Naive thymus-derived CD4-positive, alpha-beta T cell (primary cell): ENCODE data around the gene LMNTD2. TPM values are rescaled to one million over a fixed set of nuclear protein-coding genes. Genes with fewer than 3 reads are reported as not detected.

Source experiments
- ATAC-seq: fragments of 150-1000 bp; cut with Tn5 transposase; 2 replicates; pipeline ENCODE4 v1.10.0; 2021; ENCODE audit warnings: mild to moderate bottlenecking, moderate library complexity
- CTCF ChIA-PET: fragments of 350-600 bp; sonication (Branson Sonifier 250); formaldehyde crosslinking; loops from one replicate; lab custom pipeline; 2021; ENCODE audit warnings: antibody characterized with exemption; lab: Charles Lee
- POLR2A ChIA-PET: fragments of 350-600 bp; sonication (Branson Sonifier 250); formaldehyde crosslinking; loops from one replicate; lab custom pipeline; 2021; ENCODE audit warnings: antibody characterized with exemption, inconsistent platforms; lab: Charles Lee
- DNase-seq, 9 donors: peaks; one replicate each; pipeline versions ENCODE4 v3.0.0 to v3.0.0-alpha.2; 2020 to 2022; ENCODE audit warnings: mixed read lengths in 1 of 9
- H3K27ac ChIP-seq: one replicate; pipeline ENCODE4 v1.7.0; 2013; ENCODE audit warnings: mild to moderate bottlenecking, low read depth, low read length, moderate library complexity
- H3K27me3 ChIP-seq, 2 donors: one replicate each; pipeline ENCODE4 v1.7.0; 2013; ENCODE audit warnings: low read length in 2 of 2, mild to moderate bottlenecking in 2 of 2, moderate library complexity in 2 of 2; ENCODE audit not compliant: control insufficient read depth in 2 of 2, insufficient read depth in 2 of 2
- H3K36me3 ChIP-seq, 3 experiments: 1 replicate in 2 of 3; 2 replicates in 1 of 3; pipeline ENCODE4 v1.7.0; 2013; ENCODE audit warnings: low read length in 3 of 3, mild to moderate bottlenecking in 3 of 3, moderate library complexity in 1 of 3; ENCODE audit not compliant: insufficient read depth in 3 of 3, control insufficient read depth in 2 of 3
- H3K4me1 ChIP-seq, 2 donors: one replicate each; pipeline ENCODE4 v1.7.0; 2013; ENCODE audit warnings: low read length in 2 of 2, mild to moderate bottlenecking in 2 of 2, moderate library complexity in 1 of 2; ENCODE audit not compliant: control insufficient read depth in 2 of 2, insufficient read depth in 2 of 2
- H3K4me3 ChIP-seq: 2 replicates; pipeline ENCODE4 v1.7.0; 2013; ENCODE audit warnings: mild to moderate bottlenecking, low read length
- H3K9me3 ChIP-seq, 3 experiments: 1 replicate in 2 of 3; 2 replicates in 1 of 3; pipeline ENCODE4 v1.7.0; 2013; ENCODE audit warnings: low read length in 3 of 3; ENCODE audit not compliant: control insufficient read depth in 2 of 3
- H3K27ac Mint-ChIP-seq, 9 donors: one replicate each; pipeline ENCODE4 v1.8.0; 2020 to 2022; ENCODE audit warnings: mixed read lengths in 9 of 9, mild to moderate bottlenecking in 8 of 9, moderate library complexity in 5 of 9, inconsistent platforms in 2 of 9
- H3K27me3 Mint-ChIP-seq, 5 donors: one replicate each; pipeline ENCODE4 v1.8.0; 2021 to 2022; ENCODE audit warnings: mixed read lengths in 5 of 5, mild to moderate bottlenecking in 1 of 5
- H3K36me3 Mint-ChIP-seq, 5 donors: one replicate each; pipeline ENCODE4 v1.8.0; 2020 to 2022; ENCODE audit warnings: mixed read lengths in 5 of 5, mild to moderate bottlenecking in 3 of 5, inconsistent platforms in 1 of 5
- H3K4me1 Mint-ChIP-seq, 7 donors: one replicate each; pipeline ENCODE4 v1.8.0; 2020 to 2022; ENCODE audit warnings: mixed read lengths in 7 of 7, mild to moderate bottlenecking in 3 of 7, inconsistent platforms in 1 of 7
- H3K4me3 Mint-ChIP-seq, 10 donors: one replicate each; pipeline ENCODE4 v1.8.0; 2020 to 2022; ENCODE audit warnings: mild to moderate bottlenecking in 10 of 10, mixed read lengths in 10 of 10, moderate library complexity in 6 of 10, inconsistent platforms in 2 of 10
- H3K9me3 Mint-ChIP-seq, 11 donors: one replicate each; pipeline ENCODE4 v1.8.0; 2020 to 2022; ENCODE audit warnings: mixed read lengths in 11 of 11, mild to moderate bottlenecking in 4 of 11, inconsistent platforms in 1 of 11, moderate library complexity in 1 of 11
- intact Hi-C, 2 donors: fragments of 100-400 bp; cut with micrococcal nuclease; formaldehyde crosslinking; loops; one replicate each; pipeline ENCODE4 v1.15.1; 2023
- polyA plus RNA-seq, 2 donors: library from polyadenylated mRNA; unstranded; fragments of 300-500 nt; fragmentation: Illumina TruSeq; gene quantifications; one replicate each; pipeline ENCODE4 v1.2.3, GENCODE V29; 2021
- total RNA-seq, 6 experiments: library from RNA in 5 of 6; stranded (reverse) in 5 of 6; gene quantifications; 1 replicate in 5 of 6; 2 replicates in 1 of 6; pipeline ENCODE4 v1.2.3 and lab custom pipeline; 2021 to 2026

LMNTD2 gene
- total and polyA plus RNA-seq, 7 experiments from 2014 or later: 2.3 to 14.7 (median 9.0) TPM

- peaks cover 11 to 69% (median 21%) of the 10 kb centered on the region in 3 experiments for H3K36me3 ChIP-seq
- ChIA-PET POLR2A (interaction anchor here (1.1 kb wide), 1 partner anchor 14 kb away, joined by 5 read pairs; the partner anchor contains the start of gene PHRF1), CTCF (interaction anchor here (0.7 to 2.4 kb wide), 2 partner anchors 133 to 331 kb away, joined by 3 to 9 read pairs; no protein-coding TSS in a partner anchor)
- H3K27me3 ChIP-seq: no peaks in the 10 kb centered on the region
- Mint-ChIP-seq H3K9me3 (peaks cover 0 to 1% (median 0%) of the 10 kb centered on the region in 11 donors), H3K36me3 (peaks cover 9 to 39% (median 19%) of the 10 kb centered on the region in 5 donors), H3K27me3 (no peaks in the 10 kb centered on the region), H3K4me1 (peaks cover 9 to 38% (median 29%) of the 10 kb centered on the region in 7 donors), H3K27ac (peak overlapping the region in 5 of 9 donors; percentile 42 to 99 (median 82)), H3K4me3 (peak overlapping the region in 2 of 10 donors; percentile 5 to 13)
- peaks cover 10 to 12% of the 10 kb centered on the region in 2 donors for H3K4me1 ChIP-seq
- no peak overlapping the region for H3K27ac ChIP-seq
- no peaks in the 10 kb centered on the region for H3K9me3 ChIP-seq
- H3K4me3 ChIP-seq: no peak overlapping the region
- DNase-seq (no peak), ATAC-seq (no peak)
- intact Hi-C loops: no loop called here
Observed at GRCh38 chr11:589798-590197, 29.3 kb upstream of the LMNTD2 start.

GRCh38 chr11:587978-588380 is 27.4 kb upstream of the LMNTD2 start:
- H3K9me3 Mint-ChIP-seq: no peaks in the 10 kb centered on the region
- ChIA-PET CTCF (interaction anchor here (0.7 to 2.4 kb wide), 3 partner anchors 12 to 134 kb away, joined by 3 to 9 read pairs (median 3); no protein-coding TSS in a partner anchor), POLR2A (interaction anchor here (0.7 to 1.7 kb wide), 6 partner anchors 10 to 1894 kb away, joined by 3 to 8 read pairs (median 4); partner anchors contain the start of gene PHRF1)
- peak overlapping the region; percentile 95 to 100 (median 99) for H3K27ac Mint-ChIP-seq
- peak; percentile 34 to 91 (median 78) for DNase-seq
- H3K4me1 Mint-ChIP-seq: peaks cover 9 to 38% (median 29%) of the 10 kb centered on the region in 7 donors
- ATAC-seq: peak; percentile 93
- Histone ChIP-seq H3K27ac (peak overlapping the region; percentile 65), H3K36me3 (peaks cover 14 to 69% (median 20%) of the 10 kb centered on the region in 3 experiments), H3K4me3 (peak overlapping the region; percentile 16), H3K27me3 (no peaks in the 10 kb centered on the region), H3K9me3 (no peaks in the 10 kb centered on the region), H3K4me1 (peaks cover 10 to 12% of the 10 kb centered on the region in 2 donors)
- peak overlapping the region; percentile 63 to 90 (median 76) for H3K4me3 Mint-ChIP-seq
- peaks cover 9 to 36% (median 15%) of the 10 kb centered on the region in 5 donors for H3K36me3 Mint-ChIP-seq
- intact Hi-C loops: loop anchor here (1.0 kb wide), 3 partner anchors 12 to 33 kb away; partner anchors contain the start of genes PHRF1 (in 2 of the 2) and IRF7 (in 1 of the 2)
- no peaks in the 10 kb centered on the region for H3K27me3 Mint-ChIP-seq

GRCh38 chr11:587546-587945 is 27.0 kb upstream of the LMNTD2 start:
- intact Hi-C loops: no loop called here

GRCh38 chr11:586376-587316 is 26.1 kb upstream of the LMNTD2 start:
- intact Hi-C loops: no loop called here
- Mint-ChIP-seq H3K36me3 (peaks cover 4 to 33% (median 16%) of the 10 kb centered on the region in 5 donors), H3K4me3 (peak overlapping the region in 3 of 10 donors; percentile 45 to 58 (median 50)), H3K27me3 (no peaks in the 10 kb centered on the region), H3K4me1 (peaks cover 14 to 37% (median 33%) of the 10 kb centered on the region in 7 donors), H3K27ac (peak overlapping the region; percentile 54 to 100 (median 98)), H3K9me3 (no peaks in the 10 kb centered on the region)
- ATAC-seq (no peak), DNase-seq (no peak)
- Histone ChIP-seq H3K27me3 (no peaks in the 10 kb centered on the region), H3K9me3 (no peaks in the 10 kb centered on the region), H3K4me1 (peaks cover 10 to 12% of the 10 kb centered on the region in 2 donors), H3K36me3 (peaks cover 10 to 69% (median 23%) of the 10 kb centered on the region in 3 experiments), H3K27ac (peak overlapping the region; percentile 65), H3K4me3 (no peak overlapping the region)
- CTCF ChIA-PET: interaction anchor here (0.9 kb wide), 1 partner anchor 65 kb away, joined by 3 read pairs; no protein-coding TSS in a partner anchor
- POLR2A ChIA-PET: interaction anchor here (0.6 to 1.7 kb wide), 8 partner anchors 8 to 199 kb away, joined by 3 to 8 read pairs (median 3); partner anchors contain the start of genes LMNTD2 and PHRF1

More at GRCh38 chr11:587546-587945, 27.0 kb upstream of the LMNTD2 start:
- Histone ChIP-seq H3K27me3 (no peaks in the 10 kb centered on the region), H3K4me3 (no peak overlapping the region), H3K36me3 (peaks cover 14 to 68% (median 20%) of the 10 kb centered on the region in 3 experiments), H3K4me1 (peaks cover 10 to 12% of the 10 kb centered on the region in 2 donors), H3K27ac (peak overlapping the region; percentile 65), H3K9me3 (no peaks in the 10 kb centered on the region)
- peak overlapping the region; percentile 4 to 90 (median 70) for H3K4me3 Mint-ChIP-seq
- H3K27me3 Mint-ChIP-seq: no peaks in the 10 kb centered on the region
- ATAC-seq (no peak), DNase-seq (no peak)
- ChIA-PET CTCF (interaction anchor here (2.4 kb wide), 1 partner anchor 135 kb away, joined by 9 read pairs; no protein-coding TSS in a partner anchor), POLR2A (interaction anchor here (0.9 to 1.7 kb wide), 5 partner anchors 9 to 198 kb away, joined by 3 to 8 read pairs (median 4); partner anchors contain the start of gene PHRF1)
- peak overlapping the region; percentile 95 to 100 (median 99) for H3K27ac Mint-ChIP-seq
- no peaks in the 10 kb centered on the region for H3K9me3 Mint-ChIP-seq
- peaks cover 9 to 34% (median 15%) of the 10 kb centered on the region in 5 donors for H3K36me3 Mint-ChIP-seq
- peaks cover 9 to 38% (median 29%) of the 10 kb centered on the region in 7 donors for H3K4me1 Mint-ChIP-seq

- Histone ChIP-seq H3K9me3 (no peaks in the 10 kb centered on the region), H3K27ac (no peak overlapping the region), H3K4me1 (peaks cover 16 to 23% of the 10 kb centered on the region in 2 donors), H3K4me3 (no peak overlapping the region), H3K36me3 (peaks cover 10 to 52% (median 16%) of the 10 kb centered on the region in 3 experiments), H3K27me3 (no peaks in the 10 kb centered on the region)
- no peak for DNase-seq
- ChIA-PET CTCF (interaction anchor here (0.6 kb wide), 1 partner anchor 186 kb away, joined by 3 read pairs; no protein-coding TSS in a partner anchor), POLR2A (interaction anchor here (0.6 to 1.1 kb wide), 3 partner anchors 15 to 142 kb away, joined by 3 to 4 read pairs (median 4); no protein-coding TSS in a partner anchor)
- peaks cover 2 to 25% (median 15%) of the 10 kb centered on the region in 5 donors for H3K36me3 Mint-ChIP-seq
- intact Hi-C loops: no loop called here
- no peak for ATAC-seq
- no peak overlapping the region for H3K4me3 Mint-ChIP-seq
- peaks cover 32 to 54% (median 43%) of the 10 kb centered on the region in 7 donors for H3K4me1 Mint-ChIP-seq
- peak overlapping the region in 2 of 9 donors; percentile 42 to 62 for H3K27ac Mint-ChIP-seq
- H3K9me3 Mint-ChIP-seq: no peaks in the 10 kb centered on the region
- no peaks in the 10 kb centered on the region for H3K27me3 Mint-ChIP-seq
Observed at GRCh38 chr11:584287-584686, 23.7 kb upstream of the LMNTD2 start.
